Hepatocyte (in vitro differentiated cells): ENCODE results near the gene OVOL2.

Experiments
- EZH2 ChIP-seq: fragments of 200-600 bp; sonication (generic); IDR thresholded peaks from 2 replicates; pipeline ENCODE4 v1.6.1; 2016; ENCODE audit warnings: antibody characterized with exemption, mild to moderate bottlenecking, borderline replicate concordance
- TF ChIP-seq, protein P1 (sequence below): fragments of 200-600 bp; sonication (generic); IDR thresholded peaks from 2 replicates; pipeline ENCODE4 v1.5.1; 2016; ENCODE audit warnings: antibody characterized with exemption, mild to moderate bottlenecking; ENCODE audit not compliant: poor library complexity

DNA sequence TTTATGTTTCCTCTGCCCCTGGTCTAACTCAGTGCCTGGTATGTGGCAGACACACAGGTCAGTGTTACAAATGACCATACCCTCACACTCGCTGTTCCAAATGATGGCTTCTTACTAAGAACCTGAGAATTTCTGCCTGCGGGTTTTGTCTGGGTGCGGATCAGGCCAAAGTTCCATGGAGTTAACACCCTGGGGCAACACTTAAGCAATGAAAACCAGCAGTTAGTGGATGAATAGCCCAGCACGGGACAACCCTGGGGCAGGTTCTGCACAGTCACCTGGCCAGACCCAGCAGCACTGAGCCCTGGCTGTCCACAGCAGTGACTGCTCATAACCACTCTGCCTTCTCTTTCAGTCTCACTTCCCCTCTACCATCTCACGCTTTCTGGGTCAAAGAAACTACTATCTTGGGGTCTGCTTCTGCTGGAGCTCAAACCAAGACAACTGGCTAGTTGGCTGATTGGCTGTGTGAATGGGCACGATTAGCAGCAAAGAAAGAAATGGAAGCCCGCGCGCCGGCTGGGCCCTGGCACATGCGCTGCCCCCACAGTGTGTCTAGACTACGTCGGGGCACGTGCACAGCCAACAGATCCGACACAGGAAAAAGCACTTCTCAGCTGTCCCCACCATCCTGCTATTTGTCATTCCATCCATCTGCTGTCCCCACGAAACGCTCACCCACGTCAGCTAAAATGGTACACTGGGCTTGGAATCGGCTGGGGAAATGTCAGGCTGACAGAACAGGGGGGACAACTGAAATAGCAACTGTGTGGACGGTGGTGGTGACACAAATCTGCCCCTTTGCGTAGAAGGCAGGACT is 52.3 kb downstream of the OVOL2 start:
- TF ChIP-seq, protein P1, sequence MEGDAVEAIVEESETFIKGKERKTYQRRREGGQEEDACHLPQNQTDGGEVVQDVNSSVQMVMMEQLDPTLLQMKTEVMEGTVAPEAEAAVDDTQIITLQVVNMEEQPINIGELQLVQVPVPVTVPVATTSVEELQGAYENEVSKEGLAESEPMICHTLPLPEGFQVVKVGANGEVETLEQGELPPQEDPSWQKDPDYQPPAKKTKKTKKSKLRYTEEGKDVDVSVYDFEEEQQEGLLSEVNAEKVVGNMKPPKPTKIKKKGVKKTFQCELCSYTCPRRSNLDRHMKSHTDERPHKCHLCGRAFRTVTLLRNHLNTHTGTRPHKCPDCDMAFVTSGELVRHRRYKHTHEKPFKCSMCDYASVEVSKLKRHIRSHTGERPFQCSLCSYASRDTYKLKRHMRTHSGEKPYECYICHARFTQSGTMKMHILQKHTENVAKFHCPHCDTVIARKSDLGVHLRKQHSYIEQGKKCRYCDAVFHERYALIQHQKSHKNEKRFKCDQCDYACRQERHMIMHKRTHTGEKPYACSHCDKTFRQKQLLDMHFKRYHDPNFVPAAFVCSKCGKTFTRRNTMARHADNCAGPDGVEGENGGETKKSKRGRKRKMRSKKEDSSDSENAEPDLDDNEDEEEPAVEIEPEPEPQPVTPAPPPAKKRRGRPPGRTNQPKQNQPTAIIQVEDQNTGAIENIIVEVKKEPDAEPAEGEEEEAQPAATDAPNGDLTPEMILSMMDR, result no peak
- no peak for TF ChIP-seq EZH2
